Measurements from ENCODE around the gene PHLPP1.

DNA sequence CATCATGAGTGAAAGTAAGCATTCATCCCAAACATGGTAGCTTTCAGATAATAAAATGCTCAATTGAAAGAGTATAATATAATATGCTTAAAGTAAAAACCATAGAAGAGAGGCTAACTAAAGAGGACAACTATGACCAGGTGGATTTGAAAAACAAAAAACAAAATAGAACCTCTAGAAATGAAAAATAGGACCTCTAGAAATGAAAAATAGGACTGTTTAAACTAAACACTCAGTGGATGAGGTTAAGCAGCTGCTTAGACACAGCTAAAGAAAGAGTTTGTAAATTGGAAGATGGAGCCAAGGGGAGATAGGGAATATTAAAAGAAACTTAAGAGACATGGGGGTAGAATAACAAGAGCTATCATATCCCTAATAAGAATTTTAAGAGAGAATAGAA lies 302.6 kb downstream of the PHLPP1 start:
- TF ChIP-seq, protein P1, sequence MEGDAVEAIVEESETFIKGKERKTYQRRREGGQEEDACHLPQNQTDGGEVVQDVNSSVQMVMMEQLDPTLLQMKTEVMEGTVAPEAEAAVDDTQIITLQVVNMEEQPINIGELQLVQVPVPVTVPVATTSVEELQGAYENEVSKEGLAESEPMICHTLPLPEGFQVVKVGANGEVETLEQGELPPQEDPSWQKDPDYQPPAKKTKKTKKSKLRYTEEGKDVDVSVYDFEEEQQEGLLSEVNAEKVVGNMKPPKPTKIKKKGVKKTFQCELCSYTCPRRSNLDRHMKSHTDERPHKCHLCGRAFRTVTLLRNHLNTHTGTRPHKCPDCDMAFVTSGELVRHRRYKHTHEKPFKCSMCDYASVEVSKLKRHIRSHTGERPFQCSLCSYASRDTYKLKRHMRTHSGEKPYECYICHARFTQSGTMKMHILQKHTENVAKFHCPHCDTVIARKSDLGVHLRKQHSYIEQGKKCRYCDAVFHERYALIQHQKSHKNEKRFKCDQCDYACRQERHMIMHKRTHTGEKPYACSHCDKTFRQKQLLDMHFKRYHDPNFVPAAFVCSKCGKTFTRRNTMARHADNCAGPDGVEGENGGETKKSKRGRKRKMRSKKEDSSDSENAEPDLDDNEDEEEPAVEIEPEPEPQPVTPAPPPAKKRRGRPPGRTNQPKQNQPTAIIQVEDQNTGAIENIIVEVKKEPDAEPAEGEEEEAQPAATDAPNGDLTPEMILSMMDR (IDR thresholded peaks at IDR 0.05 in 8 of 11, conservative IDR thresholded peaks at IDR 0.05 in 3 of 11) = no peak
- TF ChIP-seq POLR2A (IDR thresholded peaks at IDR 0.05) (no peak), POLR2AphosphoS5 (IDR thresholded peaks at IDR 0.05) (no peak)

Measured in spleen (tissue), 7 donors.